Peyer's patch (tissue), 4 donors: ENCODE results near the gene CCDC81.

Experiments used
- CTCF ChIP-seq, 6 experiments: fragments of 450-650 bp in 4 of 6; fragments of 200-600 bp in 2 of 6; sonication (generic) in 1 of 6; IDR thresholded peaks; one replicate each; pipeline ENCODE4 v1.5.1; 2017 to 2019; ENCODE audit warnings: antibody characterized with exemption in 6 of 6, mild to moderate bottlenecking in 3 of 6, moderate library complexity in 1 of 6
- POLR2A ChIP-seq, 2 donors: fragments of 450-650 bp; IDR thresholded peaks; one replicate each; pipeline ENCODE4 v1.5.1; 2017; ENCODE audit warnings: antibody characterized with exemption in 2 of 2, mild to moderate bottlenecking in 2 of 2, moderate library complexity in 2 of 2

DNA sequence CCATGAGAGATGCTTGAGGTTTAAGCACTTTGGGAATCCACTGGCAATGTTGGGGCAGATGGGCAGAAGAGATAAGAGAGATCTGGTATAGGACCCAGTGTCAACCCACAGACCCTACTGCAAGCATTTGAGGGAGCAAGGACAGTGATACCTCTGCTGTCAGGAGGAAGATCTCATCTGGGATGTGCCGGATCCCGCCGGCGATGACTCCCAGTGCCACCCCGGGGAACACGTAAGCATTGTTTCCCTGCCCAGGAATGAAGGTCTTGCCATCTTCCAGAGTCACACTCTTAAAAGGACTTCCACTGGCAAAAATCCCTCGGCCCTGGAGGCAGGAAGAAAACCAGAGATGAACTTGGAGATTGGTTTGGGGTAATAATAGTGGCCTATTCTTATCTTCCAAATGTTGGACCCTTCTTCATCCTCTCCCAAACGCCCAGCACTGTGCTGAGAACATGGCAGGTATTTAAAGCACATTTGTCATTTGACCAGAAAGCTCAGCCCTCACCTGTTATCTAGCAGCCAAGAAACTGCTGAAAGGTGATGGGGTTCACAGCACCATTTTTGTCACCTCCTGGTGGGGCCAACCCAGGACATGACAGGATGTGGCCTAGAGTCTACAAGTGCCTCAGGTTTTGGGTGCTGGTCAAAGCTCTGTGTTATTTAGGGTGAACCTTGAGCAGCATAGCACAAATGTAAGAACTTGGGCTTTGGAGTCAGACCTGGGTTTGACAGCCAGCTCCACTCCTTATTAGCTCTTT, 71.7 kb downstream of the CCDC81 start:
- TF ChIP-seq CTCF (IDR thresholded peaks at IDR 0.05) (no peak), POLR2A (IDR thresholded peaks at IDR 0.05) (no peak)
